B cell (primary cell): ENCODE results near the gene NPW.

Experiments
- EZH2 ChIP-seq: IDR thresholded peaks from 2 replicates; pipeline ENCODE4 v1.6.1; 2012; ENCODE audit warnings: borderline replicate concordance, low read depth, mild to moderate bottlenecking, moderate library complexity, low read length; ENCODE audit not compliant: insufficient read depth, poor library complexity, severe bottlenecking
- TF ChIP-seq, protein P1 (sequence below): fragments of 200-600 bp; IDR thresholded peaks from one replicate; pipeline ENCODE4 v1.8.0; 2022; ENCODE audit warnings: antibody characterized with exemption, mild to moderate bottlenecking

DNA sequence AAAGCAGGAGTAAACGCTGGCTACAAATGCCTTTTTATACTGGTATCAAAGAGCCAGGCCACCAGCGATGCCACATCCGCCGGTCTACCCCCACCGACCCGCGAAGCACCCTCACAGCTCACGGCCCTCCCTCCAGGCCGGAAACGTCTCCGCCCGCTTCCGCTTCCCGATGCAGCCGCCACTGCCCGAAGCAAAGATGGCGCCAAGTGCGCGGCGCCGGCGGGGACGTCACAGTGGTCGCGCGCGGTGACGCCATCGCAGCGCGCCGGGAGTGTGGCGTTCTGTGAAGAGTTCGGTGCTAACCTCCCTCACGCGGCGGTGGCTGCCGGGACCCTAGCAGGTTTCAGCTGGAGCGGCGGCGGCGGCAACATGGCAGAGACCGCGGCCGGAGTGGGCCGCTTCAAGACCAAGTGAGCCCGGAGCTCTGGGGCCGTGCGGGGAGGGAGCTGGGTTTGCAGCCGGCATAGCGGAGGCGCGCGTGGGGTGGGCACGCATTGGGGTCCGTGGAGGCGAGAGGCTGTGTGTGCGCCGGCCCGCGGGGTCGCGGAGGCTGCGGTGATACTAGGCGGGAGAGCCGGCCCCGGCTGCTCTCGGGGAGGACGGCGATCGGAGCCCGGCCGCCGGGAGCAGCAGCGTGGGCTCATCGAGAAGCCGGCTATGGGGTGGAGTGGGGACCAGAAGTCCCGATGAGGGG lies 47.6 kb upstream of the NPW start, which contains the start of gene TBL3:
- TF ChIP-seq, protein P1, sequence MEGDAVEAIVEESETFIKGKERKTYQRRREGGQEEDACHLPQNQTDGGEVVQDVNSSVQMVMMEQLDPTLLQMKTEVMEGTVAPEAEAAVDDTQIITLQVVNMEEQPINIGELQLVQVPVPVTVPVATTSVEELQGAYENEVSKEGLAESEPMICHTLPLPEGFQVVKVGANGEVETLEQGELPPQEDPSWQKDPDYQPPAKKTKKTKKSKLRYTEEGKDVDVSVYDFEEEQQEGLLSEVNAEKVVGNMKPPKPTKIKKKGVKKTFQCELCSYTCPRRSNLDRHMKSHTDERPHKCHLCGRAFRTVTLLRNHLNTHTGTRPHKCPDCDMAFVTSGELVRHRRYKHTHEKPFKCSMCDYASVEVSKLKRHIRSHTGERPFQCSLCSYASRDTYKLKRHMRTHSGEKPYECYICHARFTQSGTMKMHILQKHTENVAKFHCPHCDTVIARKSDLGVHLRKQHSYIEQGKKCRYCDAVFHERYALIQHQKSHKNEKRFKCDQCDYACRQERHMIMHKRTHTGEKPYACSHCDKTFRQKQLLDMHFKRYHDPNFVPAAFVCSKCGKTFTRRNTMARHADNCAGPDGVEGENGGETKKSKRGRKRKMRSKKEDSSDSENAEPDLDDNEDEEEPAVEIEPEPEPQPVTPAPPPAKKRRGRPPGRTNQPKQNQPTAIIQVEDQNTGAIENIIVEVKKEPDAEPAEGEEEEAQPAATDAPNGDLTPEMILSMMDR = no peak
- TF ChIP-seq EZH2 = no peak
